ENCODE data around the gene MARK3.

DNA sequence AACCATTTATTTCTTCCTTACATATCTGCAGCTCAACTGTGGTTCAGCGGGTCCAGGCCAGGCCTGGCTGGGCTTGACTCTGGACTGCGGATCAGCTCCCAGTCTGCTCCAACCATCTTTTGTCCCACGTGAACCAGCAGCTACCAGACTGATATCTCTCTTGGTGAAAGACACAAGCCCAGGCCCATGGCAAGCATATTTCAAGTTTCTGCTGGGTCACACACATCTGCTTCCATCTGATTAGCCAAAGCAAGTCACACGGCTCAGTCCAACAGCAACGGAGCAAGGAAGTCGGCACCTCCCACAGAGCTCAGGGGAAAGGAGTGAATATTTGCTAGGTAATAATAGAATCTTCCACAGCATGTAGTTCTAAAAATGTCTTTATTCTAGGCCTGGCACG lies 24.7 kb upstream of the MARK3 start:
- TF ChIP-seq CTCF (IDR thresholded peaks at IDR 0.05; ENCODE audit: borderline replicate concordance, extremely low read depth, low read length, poor library complexity, severe bottlenecking), result no peak
- TF ChIP-seq EZH2 (IDR thresholded peaks at IDR 0.05; ENCODE audit: borderline replicate concordance, low read depth, low read length, severe bottlenecking), result no peak

All from DND-41 (cell line).